Erythroblast (primary cell): ENCODE results near the gene PRMT1.

ENCODE experiments used
- DNase-seq, 2 experiments: peaks; one replicate each; lab custom pipeline; 2025; lab: John Stamatoyannopoulos, UW
- GATA1 ChIP-seq: IDR thresholded peaks from 2 replicates; pipeline ENCODE4 v1.6.1; 2011; ENCODE audit warnings: low read depth, mild to moderate bottlenecking, control low read depth, low read length, moderate library complexity
- POLR2A ChIP-seq: IDR thresholded peaks from 2 replicates; pipeline ENCODE4 v1.6.1; 2011; ENCODE audit warnings: mild to moderate bottlenecking, low read length

PRMT1 gene

DNA sequence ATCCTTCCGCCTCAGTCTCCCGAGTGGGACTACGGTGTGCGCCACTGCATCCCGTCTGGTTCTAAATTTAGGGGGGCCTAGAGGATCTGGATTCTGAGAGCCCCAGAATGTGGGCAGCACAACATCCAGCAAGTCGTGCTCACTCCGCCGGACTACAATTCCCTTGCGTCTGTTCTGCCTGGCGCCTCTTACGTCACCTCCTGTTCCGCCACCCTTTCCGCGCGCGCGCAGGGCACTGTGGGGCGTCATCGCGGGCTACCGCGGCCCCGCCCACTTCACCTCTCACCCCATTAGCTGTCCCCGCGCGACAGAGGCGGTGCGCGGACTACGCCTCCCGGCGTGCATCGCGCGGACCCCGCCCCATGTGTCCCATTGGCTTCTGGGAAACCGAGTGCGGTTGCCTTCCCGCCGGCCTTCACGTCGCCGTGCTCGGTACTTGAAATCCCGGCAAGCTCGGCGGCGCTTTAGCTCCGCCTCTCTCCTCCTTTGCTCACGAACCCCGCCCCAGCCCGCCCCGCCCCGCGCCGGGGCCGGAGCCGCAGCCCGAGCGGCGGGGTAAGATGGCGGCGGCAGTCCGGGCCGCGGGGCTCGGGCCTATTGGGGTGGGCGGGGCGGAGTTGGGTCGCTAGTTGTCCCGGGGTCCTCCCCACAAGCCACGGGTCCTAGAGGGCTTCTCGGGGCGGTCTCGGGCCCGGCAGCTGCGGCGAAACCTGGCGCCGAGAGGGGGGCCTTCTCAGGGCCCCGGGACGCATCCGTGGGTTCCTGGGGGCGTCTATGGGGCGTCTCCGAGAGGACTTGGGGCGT, 35.2 kb upstream of the PRMT1 start, which contains the start of gene SCAF1:
TSS of gene SCAF1 (plus strand) at position 522 of the 804 bp plus-strand sequence. CDS start 2,818 bp downstream, outside the sequence.
- TF ChIP-seq GATA1 (no peak), POLR2A (peak; percentile 86)
- DNase-seq, result peak; percentile 100

DNA sequence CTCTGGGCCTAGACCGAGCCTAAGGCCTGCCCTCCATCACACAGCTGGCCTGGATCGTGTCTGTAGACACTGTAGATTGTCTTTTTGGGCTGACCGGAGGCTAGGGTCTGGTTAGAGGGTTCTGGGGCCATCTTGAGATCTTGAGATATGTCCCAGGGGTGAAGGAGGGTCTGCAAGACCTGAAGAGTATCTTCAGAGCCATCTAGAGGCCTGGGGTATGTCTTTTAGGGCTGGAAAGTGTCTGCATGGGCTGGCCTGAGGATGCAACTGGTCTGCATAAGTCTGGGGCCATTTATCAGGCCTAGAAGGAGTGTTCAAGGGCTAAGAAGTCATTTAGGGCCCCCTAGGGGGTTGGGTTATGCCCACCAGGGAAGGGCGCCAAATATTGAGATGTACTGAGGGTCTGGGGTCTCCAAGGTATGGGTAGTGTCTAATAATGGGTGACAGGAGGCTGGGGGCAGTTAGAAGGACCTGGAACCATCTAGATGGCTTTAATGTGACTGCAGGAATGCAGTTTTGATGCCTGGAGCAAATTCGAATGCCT, 34.5 kb upstream of the PRMT1 start:
- no peak for TF ChIP-seq GATA1
- TF ChIP-seq POLR2A, result no peak
- DNase-seq, result no peak

DNA sequence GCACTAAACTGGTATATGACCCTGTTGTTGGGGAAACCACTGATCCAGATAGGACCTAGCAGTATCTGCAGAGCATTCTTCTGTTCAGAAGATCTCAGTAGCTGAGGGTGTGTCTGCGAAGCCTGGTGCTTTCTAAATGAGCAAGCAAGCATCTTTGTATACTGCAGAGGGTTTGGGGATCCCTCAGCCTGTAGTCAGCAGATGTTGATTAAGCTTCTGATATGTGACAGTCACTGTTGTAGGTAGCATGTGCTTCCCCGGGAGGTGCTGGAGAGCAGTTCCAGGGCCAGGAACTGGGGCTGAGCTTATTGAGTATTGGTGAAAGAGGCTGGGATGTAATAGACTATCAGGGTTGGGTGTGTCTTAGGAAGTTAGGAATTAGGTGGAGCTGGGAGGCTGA, 33.6 kb upstream of the PRMT1 start:
- TF ChIP-seq POLR2A (no peak), GATA1 (no peak)
- peak; percentile 65 to 81 for DNase-seq

DNA sequence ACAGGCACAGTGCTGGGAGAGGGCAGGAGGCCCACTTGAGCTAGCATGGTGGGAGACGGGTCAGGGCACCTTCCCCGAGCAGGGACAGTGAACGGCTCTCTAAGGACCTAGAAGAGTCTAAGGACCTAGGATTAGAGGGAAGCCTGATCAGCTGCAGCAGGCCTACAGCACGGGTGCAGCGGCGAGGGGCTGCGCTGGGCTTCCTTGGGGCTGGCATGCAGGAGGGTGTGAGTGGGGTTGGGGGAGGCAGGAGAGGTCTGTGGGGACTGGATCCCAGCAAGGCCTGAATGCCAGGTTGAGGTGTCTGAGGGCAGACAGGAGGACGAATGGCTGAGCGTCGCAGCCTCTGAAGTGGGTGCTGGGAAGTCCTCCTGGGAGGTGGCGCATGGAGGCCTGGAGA, 31.5 kb upstream of the PRMT1 start:
- TF ChIP-seq POLR2A (no peak), GATA1 (no peak)
- no peak for DNase-seq

DNA sequence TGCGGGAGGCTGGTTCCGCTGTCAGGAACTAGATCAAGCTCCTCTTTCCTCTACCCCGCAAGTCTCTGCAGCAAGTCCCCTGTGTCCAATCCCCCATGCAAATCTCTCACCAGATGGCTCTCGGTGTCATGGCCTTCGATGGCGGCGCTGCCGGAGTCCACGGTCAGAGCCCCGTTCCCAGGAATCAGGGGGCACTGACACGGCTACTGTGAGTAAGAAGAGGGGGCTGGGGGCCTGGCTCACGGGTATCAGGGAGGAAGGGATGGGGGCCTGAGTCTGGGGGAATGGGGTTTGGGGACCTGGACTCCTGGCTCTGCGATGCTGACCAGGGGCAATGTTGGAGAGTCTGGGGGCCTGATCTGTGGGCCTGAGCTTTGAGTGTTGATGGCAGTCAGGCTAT, 31.1 kb upstream of the PRMT1 start:
- DNase-seq, result no peak

DNA sequence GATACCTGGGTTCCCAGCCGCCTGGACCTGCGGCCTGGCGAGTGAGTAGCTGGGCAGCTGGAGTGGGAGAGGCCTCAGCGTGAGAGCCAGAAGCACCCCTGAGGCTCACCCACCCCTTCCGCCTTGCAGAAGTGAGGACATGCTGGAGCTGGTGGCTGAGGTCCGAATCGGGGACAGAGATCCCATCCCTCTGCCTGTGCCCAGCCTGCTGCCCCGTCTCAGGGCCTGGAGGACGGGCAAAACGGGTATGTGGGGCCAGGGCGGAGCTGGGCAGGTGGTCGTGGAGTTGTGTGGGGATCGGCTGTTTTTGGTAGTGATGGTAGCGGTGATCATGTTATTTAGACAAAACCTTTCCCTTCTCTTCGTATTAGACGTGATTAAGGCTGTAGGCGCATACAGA, 30.5 kb upstream of the PRMT1 start:
- no peak for DNase-seq
- no peak for TF ChIP-seq GATA1
- TF ChIP-seq POLR2A, result no peak

More for the DNA sequence above, 31.1 kb upstream of the PRMT1 start:
- no peak for TF ChIP-seq GATA1
- TF ChIP-seq POLR2A, result no peak

DNA sequence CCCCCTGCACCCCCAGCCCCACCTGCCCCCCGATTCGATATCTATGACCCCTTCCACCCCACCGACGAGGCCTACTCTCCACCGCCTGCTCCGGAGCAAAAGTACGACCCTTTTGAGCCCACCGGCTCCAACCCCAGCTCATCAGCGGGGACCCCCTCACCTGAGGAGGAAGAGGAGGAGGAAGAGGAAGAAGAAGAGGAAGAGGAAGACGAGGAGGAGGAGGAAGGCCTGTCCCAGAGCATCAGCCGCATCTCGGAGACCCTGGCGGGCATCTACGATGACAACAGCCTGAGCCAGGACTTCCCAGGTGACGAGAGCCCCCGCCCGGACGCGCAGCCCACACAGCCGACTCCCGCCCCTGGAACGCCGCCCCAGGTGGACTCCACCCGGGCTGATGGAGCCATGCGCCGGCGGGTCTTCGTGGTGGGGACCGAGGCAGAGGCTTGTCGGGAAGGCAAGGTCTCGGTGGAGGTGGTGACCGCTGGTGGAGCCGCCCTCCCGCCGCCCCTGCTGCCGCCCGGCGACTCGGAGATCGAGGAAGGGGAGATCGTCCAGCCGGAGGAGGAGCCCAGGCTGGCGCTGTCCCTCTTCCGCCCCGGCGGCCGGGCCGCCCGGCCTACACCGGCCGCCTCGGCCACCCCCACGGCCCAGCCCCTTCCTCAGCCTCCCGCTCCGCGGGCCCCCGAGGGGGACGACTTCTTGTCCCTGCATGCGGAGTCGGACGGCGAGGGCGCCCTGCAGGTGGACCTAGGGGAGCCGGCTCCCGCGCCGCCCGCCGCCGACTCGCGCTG, 25.8 kb upstream of the PRMT1 start:
- no peak for DNase-seq
- TF ChIP-seq POLR2A (no peak), GATA1 (no peak)

DNA sequence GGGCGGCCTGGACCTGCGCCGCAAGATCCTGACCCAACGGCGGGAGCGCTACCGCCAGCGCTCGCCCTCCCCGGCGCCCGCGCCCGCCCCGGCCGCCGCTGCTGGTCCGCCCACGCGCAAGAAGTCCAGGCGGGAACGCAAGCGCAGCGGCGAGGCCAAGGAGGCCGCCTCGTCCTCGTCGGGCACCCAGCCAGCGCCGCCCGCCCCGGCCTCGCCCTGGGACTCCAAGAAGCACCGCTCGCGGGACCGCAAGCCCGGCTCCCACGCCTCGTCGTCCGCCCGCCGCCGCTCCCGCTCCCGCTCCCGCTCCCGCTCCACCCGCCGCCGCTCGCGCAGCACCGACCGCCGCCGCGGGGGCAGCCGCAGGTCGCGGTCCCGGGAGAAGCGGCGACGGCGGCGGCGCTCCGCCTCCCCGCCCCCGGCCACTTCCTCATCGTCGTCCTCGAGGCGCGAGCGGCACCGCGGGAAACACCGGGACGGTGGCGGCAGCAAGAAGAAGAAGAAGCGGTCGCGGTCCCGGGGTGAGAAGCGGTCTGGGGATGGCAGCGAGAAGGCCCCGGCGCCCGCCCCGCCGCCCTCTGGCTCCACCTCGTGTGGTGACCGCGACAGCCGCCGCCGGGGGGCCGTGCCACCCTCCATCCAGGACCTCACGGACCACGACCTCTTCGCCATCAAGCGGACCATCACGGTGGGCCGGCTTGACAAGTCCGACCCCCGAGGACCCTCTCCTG, 25.1 kb upstream of the PRMT1 start:
- TF ChIP-seq GATA1 (no peak), POLR2A (no peak)
- no peak for DNase-seq

DNA sequence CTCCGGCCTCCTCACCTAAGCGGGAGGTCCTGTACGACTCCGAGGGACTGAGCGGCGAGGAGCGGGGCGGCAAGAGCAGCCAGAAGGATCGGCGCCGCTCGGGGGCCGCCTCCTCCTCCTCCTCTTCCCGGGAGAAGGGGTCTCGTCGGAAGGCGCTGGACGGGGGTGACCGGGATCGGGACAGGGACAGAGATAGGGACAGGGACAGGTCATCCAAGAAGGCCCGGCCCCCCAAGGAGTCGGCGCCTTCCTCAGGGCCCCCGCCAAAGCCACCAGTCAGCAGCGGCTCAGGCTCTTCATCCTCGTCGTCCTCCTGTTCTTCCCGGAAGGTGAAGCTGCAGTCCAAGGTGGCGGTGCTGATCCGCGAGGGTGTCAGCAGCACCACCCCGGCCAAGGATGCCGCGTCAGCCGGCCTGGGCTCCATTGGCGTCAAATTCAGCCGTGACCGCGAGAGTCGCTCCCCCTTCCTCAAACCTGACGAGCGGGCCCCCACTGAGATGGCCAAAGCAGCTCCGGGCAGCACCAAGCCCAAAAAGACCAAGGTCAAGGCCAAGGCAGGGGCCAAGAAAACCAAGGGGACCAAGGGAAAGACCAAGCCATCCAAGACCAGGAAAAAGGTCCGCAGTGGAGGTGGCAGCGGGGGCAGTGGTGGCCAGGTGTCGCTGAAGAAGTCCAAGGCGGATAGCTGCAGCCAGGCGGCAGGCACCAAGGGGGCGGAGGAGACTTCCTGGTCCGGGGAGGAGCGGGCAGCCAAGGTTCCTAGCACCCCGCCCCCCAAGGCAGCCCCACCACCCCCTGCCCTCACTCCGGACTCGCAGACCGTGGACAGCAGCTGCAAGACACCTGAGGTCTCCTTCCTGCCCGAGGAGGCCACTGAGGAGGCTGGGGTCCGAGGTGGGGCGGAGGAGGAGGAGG, 24.3 kb upstream of the PRMT1 start:
- TF ChIP-seq POLR2A, result no peak
- TF ChIP-seq GATA1, result no peak
- DNase-seq, result no peak

DNA sequence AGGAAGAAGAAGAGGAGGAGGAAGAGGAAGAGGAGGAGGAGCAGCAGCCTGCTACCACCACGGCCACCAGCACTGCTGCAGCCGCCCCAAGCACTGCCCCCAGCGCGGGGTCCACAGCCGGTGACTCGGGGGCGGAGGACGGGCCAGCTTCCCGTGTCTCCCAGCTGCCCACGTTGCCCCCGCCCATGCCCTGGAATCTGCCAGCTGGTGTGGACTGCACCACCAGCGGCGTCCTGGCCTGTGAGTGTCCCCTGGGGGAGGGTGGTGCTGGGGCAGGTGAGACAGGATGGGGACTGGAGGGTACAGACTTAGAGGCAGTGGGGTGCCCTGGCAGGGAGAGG, 23.6 kb upstream of the PRMT1 start:
- TF ChIP-seq POLR2A (no peak), GATA1 (no peak)
- no peak for DNase-seq

DNA sequence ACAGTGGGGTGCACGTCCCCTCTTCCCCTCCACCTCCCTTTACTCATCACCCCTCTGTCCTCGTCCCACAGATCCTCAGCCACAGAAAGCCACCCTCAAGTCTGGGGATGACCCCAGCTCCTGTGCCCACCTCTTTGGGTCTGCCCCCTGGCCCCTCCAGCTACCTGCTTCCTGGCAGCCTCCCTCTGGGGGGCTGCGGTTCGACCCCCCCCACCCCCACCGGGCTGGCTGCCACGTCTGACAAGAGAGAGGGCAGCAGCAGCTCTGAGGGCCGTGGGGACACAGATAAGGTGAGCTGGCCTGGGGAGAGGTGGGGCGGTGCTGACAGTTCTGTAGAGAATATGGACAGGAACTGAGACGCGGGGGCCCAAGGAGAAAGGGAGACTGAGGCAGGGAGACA, 22.5 kb upstream of the PRMT1 start:
- TF ChIP-seq GATA1, result no peak
- TF ChIP-seq POLR2A, result no peak
- no peak for DNase-seq

DNA sequence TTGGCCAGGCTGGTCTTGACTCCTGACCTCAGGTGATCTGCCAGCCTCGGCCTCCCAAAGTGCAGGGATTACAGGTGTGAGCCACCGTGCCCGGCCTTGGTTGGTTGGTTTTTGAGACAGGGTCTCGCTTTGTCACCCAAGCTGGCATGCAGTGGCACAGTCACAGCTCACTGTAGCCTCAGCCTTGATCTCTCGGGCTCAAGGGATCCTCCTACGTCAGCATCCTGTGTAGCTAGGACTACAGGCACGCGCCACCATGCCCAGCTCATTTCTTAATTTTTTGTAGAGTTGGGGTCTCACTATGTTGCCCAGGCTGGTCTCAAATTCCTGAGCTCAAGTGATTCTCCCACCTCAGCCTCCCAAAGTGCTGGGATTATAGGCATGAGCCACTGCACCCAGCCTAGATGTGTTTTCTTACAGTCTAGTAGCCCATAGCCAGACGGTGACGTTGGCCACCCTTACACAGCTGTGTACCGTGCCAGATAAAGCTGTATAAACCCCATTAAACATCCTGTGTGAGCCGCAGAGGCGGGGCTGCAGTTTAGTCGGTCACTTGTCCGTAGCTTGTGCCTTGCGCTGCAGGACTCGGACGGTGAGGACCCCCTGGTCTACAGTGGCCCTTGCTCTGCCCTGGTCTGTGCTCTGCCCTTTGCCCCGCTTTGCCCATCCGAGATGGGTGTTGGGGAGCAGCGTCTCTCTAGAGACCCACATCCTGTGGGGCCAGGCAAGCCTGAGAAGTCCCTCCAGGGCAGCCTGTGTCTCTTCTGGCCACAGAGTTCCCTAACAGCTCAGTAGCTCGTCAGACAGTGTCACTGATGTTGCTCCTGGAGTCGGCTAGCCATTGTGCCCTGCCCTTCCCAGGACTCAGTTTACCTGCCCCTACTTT, 21.3 kb upstream of the PRMT1 start:
- TF ChIP-seq POLR2A, result no peak
- no peak for TF ChIP-seq GATA1
- no peak for DNase-seq
